NCI-H460 (cell line): ENCODE results near the gene PRIM1. TPM values are rescaled to one million over a fixed set of nuclear protein-coding genes. Genes with fewer than 3 reads are reported as not detected.

Source experiments
- DNase-seq: peaks from one replicate; pipeline ENCODE4 v3.0.0-alpha.2; 2016; ENCODE audit warnings: low read depth; ENCODE audit errors: extremely low read depth
- total RNA-seq: library from RNA; depleted of rRNA; stranded (reverse); fragments of >200 nt; shearing (Covaris generic); gene quantifications from 2 replicates; pipeline ENCODE4 v1.2.3, GENCODE V29; 2014; rRNA removed

PRIM1 gene
- total RNA-seq, 1 experiment from 2014 or later, result 34.1 TPM

DNA sequence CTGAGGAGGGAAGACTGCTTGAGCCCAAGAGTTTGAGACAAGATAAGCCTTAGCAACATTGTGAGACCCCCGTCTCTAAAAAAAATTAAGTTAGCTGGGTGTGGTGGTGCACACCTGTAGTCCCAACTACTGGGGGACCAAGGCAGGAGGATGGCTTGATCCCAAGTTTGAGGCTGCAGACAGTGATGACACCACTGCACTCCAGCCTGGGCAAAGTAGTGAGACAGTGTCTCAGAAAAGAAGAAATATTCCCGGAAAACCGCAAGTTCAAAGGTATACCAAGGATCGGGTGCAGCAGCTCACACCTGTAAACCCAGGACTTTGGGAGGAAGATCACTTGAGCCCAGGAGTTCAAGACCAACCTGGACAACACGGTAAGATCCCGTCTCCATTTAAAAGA, 69.8 kb downstream of the PRIM1 start:
- no peak for DNase-seq

Other genes starting within 250 kb of the PRIM1 start
- gene RBMS2, start 230.5 kb downstream of the PRIM1 start, total RNA-seq, result 49.6 and 52.8 TPM in 2 replicates
- gene BAZ2A, start 122.0 kb downstream of the PRIM1 start, total RNA-seq, result 30.4 and 32.4 TPM in 2 replicates
- 1,105 and 1,272 TPM in 2 replicates for gene ATP5F1B, start 106.3 kb downstream of the PRIM1 start, total RNA-seq
- 191 and 222 TPM in 2 replicates for gene PTGES3, start 64.0 kb downstream of the PRIM1 start, total RNA-seq
- gene NACA, start 27.0 kb downstream of the PRIM1 start, total RNA-seq, result 1,485 and 1,699 TPM in 2 replicates
- gene HSD17B6, start 11.0 kb upstream of the PRIM1 start, total RNA-seq, result 0.40 and 0.43 TPM in 2 replicates
- not detected in 2 replicates for gene SDR9C7, start 182.1 kb upstream of the PRIM1 start, total RNA-seq
- gene RDH16, start 205.3 kb upstream of the PRIM1 start, total RNA-seq, result 0.05 TPM in 1 of 2 replicates, not detected in the other